Measurements from ENCODE around the gene PEF1. TPM values are rescaled to one million over a fixed set of nuclear protein-coding genes. Genes with fewer than 3 reads are reported as not detected.

PEF1 gene
- total RNA-seq, 4 donors from 2014 or later, result 29.5 to 53.1 (median 42.7) TPM

Other genes starting within 250 kb of the PEF1 start
- 10 to 100 TPM; 21.2 to 53.4 (median 35.9) TPM for gene SERINC2, start 231.7 kb downstream of the PEF1 start, total RNA-seq
- 100 to 1,000 TPM in 2 of 4 donors, 10 to 100 TPM in 2; 50.3 to 120 (median 105) TPM for gene TINAGL1, start 68.4 kb downstream of the PEF1 start, total RNA-seq
- gene HCRTR1, start 27.2 kb downstream of the PEF1 start, total RNA-seq, result under 1 TPM in 1 of 4 donors, not detected in 3; 0.59 TPM
- 10 to 100 TPM in 1 of 4 donors, 1 to 10 TPM in 3; 4.3 to 11.4 (median 5.3) TPM for gene COL16A1, start 59.1 kb upstream of the PEF1 start, total RNA-seq
- gene ADGRB2, start 119.5 kb upstream of the PEF1 start, total RNA-seq, result 1 to 10 TPM in 3 of 4 donors, not detected in 1; 1.1 to 2.2 (median 1.7) TPM
- not detected for gene SPOCD1, start 171.1 kb upstream of the PEF1 start, total RNA-seq